ENCODE measurements around the gene ACOXL.

ACOXL gene

DNA sequence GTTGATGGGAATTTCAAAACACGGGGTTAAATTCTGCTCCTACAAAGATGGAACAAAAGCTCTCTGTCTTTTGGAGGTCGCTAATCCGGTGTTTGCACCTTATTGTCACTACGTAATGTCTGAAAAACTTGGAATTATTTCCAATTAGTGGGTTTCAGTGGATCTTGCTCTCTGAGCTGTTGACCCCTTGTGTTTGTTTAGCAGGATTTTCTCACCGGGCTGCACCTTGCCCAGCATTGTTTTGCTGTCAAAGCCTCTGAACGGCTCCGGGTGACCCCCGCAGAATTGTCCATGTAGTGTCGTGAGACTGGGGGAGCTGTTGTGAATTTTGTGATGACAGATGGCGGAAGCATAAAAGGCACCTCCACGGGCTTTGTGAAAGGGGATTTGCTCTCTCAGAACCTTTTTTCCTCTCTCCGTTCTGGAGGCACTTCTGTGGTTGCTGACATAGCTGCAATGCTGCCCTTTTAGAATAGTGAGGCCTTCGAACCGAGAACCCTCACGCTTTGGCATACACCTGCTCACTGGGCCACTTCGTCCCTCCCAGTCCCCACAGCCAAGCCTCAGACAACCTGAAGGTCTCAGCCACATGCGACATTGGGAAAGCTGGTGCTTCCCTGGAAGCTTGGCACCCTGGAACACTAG lies 129.4 kb downstream of the ACOXL start:
- no peak for DNase-seq

GRCh38 chr2:110863726-110864125 lies 131.4 kb downstream of the ACOXL start:
- DNase-seq, result no peak

GRCh38 chr2:110864176-110864575 lies 131.8 kb downstream of the ACOXL start:
- DNase-seq, result no peak

DNA sequence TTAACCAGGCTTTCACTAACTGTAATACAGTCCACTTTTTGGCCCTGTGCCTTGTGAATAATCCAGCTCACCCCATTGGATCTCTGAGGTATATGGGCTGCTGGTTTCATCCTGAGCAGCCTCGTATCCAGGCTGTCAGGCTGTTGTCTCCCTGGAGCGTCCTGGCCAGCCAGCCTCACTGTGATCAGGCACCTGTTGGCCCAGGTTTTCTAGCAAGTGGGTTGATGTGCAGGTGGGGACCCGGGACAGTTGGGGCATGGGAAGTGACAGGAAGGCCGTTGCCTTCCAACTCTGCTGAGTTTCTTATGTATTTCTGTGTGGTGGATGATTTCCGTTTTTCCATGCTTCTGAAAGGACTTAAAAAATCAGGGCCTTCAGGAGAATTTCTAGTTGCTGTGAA lies 132.4 kb downstream of the ACOXL start:
- no peak for DNase-seq

GRCh38 chr2:110865188-110865587 lies 132.8 kb downstream of the ACOXL start:
- DNase-seq, result no peak

DNA sequence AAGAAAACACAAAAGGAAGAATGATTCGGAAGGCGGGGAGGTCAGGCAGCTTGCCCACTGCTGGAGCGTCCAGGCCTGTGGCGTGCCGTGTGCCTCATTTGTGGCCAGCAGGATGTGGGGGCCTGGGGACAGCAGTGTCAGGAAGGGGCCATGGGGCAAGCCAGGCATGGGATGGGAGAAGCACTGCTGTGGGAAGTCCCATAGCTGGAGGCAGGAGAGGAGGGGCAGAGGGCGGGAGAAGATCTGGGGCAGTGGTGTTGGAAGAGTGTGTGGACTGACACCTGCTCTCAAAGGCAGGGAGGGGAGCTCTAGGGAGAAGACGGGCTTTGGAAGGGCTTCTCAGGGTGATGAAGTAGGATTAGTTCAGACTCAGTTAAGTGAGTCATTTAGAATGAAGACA lies 133.7 kb downstream of the ACOXL start:
- DNase-seq, result no peak

DNA sequence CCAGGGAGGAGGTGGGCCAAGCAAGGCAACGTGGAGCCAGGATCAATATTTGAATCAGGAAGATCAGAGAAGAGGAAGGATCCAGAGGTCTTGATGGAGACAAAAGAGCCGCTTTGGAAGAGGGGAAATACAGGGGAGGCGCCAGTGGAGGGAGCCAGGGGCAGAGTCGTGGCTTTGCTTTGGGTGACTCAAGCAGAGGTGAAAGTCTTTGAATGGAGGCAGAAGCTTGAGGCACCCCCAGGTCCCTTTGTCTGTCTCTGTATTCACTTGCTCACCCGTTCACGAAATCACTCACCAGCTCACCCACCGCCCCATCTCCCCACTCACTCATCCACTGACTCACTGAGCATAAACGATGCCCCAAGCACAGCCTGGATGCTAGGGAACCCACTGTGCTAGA lies 134.1 kb downstream of the ACOXL start:
- DNase-seq, result no peak

DNA sequence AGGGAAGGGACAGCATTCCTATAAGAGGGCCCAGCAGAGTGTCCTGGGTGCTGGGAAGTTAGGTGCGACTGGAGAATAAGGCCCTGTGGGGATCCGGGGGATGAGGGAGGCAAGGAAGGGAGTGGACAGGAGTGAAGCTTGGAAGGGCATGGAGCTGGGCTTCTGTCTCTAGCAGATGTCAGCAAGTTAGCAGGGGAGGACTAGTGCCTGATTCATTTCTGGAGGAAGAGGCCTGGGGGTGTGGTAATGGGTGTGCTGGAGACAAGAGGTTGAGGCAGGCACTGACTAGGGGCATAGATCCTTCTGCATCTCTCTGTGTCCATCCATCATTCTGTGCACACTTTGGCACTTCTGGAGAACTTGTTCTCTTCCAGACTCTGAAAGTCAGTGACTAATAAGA lies 134.7 kb downstream of the ACOXL start:
- DNase-seq, result no peak

GRCh38 chr2:110868971-110869370 lies 136.6 kb downstream of the ACOXL start:
- no peak for DNase-seq

- no peak for DNase-seq
These were observed 137.4 kb downstream of the ACOXL start for GRCh38 chr2:110869472-110870446.

GRCh38 chr2:110870545-110870944 lies 138.2 kb downstream of the ACOXL start:
- DNase-seq, result no peak

DNA sequence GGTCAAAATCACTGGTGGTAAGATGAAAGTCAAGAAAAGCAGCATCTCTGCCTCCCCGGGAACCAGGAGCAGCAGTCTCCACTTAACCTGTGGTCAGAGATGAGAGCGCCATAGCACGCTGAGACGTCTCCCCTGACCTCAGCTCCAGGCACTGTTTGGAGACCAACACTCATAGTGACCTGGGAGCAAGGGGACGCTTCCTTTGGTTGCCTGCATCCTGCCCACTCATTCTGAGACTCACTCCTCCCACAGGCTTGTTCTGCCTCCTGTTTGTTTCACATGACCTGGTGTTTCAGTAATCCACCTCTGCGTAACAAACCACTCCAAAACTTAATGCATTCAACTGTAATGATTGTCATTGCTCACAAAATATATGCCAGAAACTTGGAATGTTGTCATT lies 139.3 kb downstream of the ACOXL start:
- no peak for DNase-seq

GRCh38 chr2:110872521-110872920 lies 140.1 kb downstream of the ACOXL start:
- DNase-seq, result no peak

- no peak for DNase-seq
These were observed 140.7 kb downstream of the ACOXL start for GRCh38 chr2:110873056-110873502.

GRCh38 chr2:110873597-110874452 lies 141.5 kb downstream of the ACOXL start:
- no peak for DNase-seq

DNA sequence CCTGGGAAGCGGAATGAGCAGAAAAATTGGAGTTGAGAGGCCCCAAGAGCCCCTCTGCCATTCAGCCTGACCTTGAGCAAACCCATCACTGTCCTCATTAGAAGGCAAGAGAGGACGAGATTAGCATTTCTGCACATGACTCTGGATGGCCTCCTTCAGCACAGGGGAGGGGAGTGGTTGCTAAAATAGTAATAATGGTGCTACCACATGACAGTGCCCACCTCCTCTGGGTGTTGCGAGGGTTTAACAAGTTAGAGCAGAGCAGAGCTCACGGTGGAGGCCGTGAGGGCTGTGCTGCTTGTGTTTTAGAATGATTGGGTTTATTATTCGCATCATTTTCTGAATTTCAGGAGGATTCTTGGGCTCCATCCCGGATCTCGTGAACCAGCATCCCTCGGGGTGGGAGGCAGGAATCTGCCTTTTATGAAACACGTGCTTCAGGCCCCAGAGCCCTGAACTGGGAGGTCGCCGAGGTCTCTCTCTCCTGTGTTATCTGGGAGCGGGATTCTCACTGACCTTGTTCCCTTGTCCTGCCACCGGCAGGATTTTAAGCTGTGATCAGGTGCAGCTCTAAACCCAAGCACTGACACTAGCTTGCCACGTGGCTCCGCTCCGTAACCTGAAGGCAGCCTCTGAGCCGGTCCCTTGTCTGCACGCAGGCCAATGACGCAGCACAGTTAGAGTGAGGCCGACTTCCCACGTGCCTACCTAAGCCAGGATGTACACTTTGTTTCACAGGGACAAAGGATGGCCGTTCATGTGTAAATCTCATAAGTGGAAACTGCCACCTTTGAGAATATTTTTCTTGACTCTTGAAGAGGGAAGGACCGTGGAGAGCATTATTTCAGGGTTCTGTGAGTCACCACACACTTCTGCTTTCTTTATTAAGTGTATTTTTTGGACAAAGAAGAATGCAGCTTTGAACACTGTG lies 142.3 kb downstream of the ACOXL start:
- no peak for DNase-seq

GRCh38 chr2:110875384-110875725 lies 143.0 kb downstream of the ACOXL start:
- no peak for DNase-seq

GRCh38 chr2:110876167-110876999 lies 144.0 kb downstream of the ACOXL start:
- DNase-seq, result no peak

DNA sequence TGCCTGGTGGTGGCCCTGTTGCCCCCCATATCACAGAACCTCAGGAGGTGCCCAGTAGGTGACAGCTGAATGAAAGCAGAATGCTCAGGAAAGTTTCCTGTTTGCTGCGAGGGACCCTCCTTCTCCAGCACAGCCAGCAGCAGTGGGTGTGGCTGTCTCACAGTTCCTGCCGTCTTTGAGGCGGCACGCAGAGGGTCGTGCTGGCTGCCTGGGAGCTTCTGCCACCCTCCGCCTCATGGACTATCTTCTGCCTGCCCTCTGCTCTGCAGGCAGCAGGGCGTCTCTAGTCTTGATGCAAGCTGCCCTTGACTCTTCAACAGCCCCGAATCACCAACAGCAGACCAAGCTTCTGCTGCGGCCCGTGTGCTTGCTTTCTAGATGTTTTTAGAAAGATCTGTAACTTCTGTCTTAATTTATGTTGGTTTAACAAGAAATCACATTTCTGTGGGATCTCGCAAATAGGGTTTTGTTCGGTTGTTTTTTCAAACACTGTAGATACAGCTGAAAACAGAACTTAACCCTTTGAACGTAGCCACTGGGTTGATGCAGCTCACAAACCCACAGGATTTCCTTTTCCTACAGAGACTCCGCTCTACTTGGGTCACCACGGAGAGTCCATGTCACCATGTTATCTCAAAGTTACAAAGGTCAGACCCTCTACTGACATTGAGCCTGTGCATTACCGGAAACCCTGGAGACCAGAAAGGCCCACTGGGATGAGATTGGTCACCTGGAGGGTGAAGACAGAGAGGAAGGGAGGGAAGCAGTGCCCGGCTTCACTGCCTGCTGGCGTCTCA lies 144.9 kb downstream of the ACOXL start:
- DNase-seq, result no peak

DNA sequence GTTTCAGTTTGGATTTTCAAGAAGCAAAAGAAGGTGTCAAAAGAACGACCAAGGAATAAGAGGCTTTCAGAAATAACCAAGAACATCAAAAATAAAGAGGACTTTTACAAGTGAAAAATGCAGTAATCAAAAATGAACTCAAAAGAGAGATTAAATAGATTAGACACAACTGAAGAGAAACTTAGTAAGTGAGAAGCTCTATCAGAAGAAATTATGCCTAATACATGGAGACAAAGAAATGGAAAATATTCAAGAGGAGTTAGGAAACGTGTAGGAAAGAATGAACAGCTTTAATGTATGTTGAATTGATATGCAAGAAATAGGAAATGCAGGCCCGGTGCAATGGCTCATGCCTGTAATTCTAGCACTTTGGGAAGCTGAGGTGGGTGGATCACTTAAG lies 145.8 kb downstream of the ACOXL start:
- DNase-seq, result no peak
